ENCODE data around the gene VSTM2B. TPM values are rescaled to one million over a fixed set of nuclear protein-coding genes. Genes with fewer than 3 reads are reported as not detected.

The VSTM2B gene
- total and polyA plus RNA-seq, 2 of the 13 experiments (the other 11 are each of a cell fraction or from before 2014, with no cell fraction given) = not detected

- no peak for TF ChIP-seq ZNF513 (CRISPR knock-in tag; conservative IDR thresholded peaks at IDR 0.05)
- no peak for TF ChIP-seq TBX3 (IDR thresholded peaks at IDR 0.05; ENCODE audit: borderline replicate concordance)
- TF ChIP-seq STAG1 (CRISPR knock-in tag; IDR thresholded peaks at IDR 0.05) = no peak
- no peak for TF ChIP-seq KDM4B (CRISPR knock-in tag; IDR thresholded peaks at IDR 0.05)
- TF ChIP-seq DR1 (CRISPR knock-in tag; IDR thresholded peaks at IDR 0.05) = no peak
- TF ChIP-seq ZNF407 (CRISPR knock-in tag; IDR thresholded peaks at IDR 0.05; ENCODE audit: not compliant biosample characterization) = no peak
- TF ChIP-seq ZNF550 (CRISPR knock-in tag; IDR thresholded peaks at IDR 0.05; ENCODE audit: borderline replicate concordance) = no peak
- no peak for TF ChIP-seq KDM1A (CRISPR knock-in tag; IDR thresholded peaks at IDR 0.05)
- no peak for TF ChIP-seq THAP9 (CRISPR knock-in tag; IDR thresholded peaks at IDR 0.05; ENCODE audit: borderline replicate concordance)
- TF ChIP-seq ZFYVE20 (CRISPR knock-in tag; IDR thresholded peaks at IDR 0.05; ENCODE audit: borderline replicate concordance, low read depth) = no peak
- TF ChIP-seq HINFP (CRISPR knock-in tag; IDR thresholded peaks at IDR 0.05; ENCODE audit: low read depth) = no peak
Observed at GRCh38 chr19:29495091-29495490, 30.7 kb upstream of the VSTM2B start (continued).
